GM12873 (cell line): ENCODE measurements around the gene EEF2K.

Experiments
- CTCF ChIP-seq: IDR thresholded peaks from 2 replicates; pipeline ENCODE4 v1.5.1; 2012; ENCODE audit warnings: low read depth, mild to moderate bottlenecking, moderate library complexity, low read length, control low read depth; ENCODE audit not compliant: insufficient read depth; ENCODE audit errors: missing control alignments

The EEF2K gene

GRCh38 chr16:22222998-22223397 lies 16.9 kb downstream of the EEF2K start:
- TF ChIP-seq CTCF = no peak

GRCh38 chr16:22225060-22225459 lies 19.0 kb downstream of the EEF2K start:
- TF ChIP-seq CTCF = no peak

- no peak for TF ChIP-seq CTCF
Observed at GRCh38 chr16:22229889-22230288, 23.8 kb downstream of the EEF2K start.

GRCh38 chr16:22232277-22233036 lies 26.4 kb downstream of the EEF2K start:
- TF ChIP-seq CTCF = no peak

GRCh38 chr16:22233037-22233372 lies 26.9 kb downstream of the EEF2K start:
- no peak for TF ChIP-seq CTCF

- no peak for TF ChIP-seq CTCF
Observed at GRCh38 chr16:22235839-22236745, 30.0 kb downstream of the EEF2K start.

GRCh38 chr16:22239131-22239805 lies 33.2 kb downstream of the EEF2K start:
- no peak for TF ChIP-seq CTCF
